GM19023 (cell line): ENCODE data around the gene GVQW3.

ENCODE experiments used
- ATAC-seq: cut with Tn5 transposase; IDR thresholded peaks from one replicate; pipeline ENCODE4 v1.9.1; 2021; ENCODE audit warnings: mild to moderate bottlenecking, moderate library complexity; ENCODE audit not compliant: unreplicated experiment

Gene GVQW3

DNA sequence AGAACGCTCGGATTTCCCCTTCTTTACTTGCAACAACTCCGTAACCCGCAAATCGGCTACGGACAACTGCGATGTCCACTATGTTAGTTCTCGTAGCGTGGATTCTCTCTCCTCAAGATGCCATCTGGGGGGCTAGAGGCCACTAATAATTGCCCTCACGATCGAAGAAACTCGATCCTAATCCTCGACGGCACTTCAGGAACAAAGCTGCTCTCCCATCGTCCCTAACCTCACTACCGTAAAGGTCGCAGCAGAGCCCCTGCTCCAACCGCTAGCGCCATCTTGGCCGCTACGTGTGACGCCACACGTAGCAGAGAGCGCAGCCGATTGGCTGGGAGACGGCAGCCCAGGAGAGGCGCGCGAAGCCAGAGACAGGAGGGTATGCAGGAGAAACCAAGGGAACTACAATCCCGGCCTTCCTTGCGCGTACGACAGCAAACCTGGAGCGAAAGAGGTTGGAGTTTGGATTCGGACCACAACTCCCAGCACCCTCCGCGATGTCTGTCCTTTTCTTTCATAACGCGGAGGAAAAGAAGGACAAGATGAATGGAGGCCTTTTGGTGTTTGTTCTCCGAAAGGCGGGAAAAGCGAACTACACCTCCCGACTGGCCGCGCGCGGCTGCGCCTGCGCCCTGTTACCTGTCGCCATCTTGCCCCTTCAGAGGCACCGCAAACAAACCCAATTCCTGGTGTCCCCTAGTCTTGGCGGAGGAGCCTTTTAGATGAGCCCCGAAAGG, 63.4 kb downstream of the GVQW3 start, which contains the start of gene EMSY:
Gene EMSY, plus strand, starts transcription at position 635 of the 737 bp plus-strand sequence. CDS start 1,921 bp downstream, outside the sequence.
- ATAC-seq: peak; percentile 96

DNA sequence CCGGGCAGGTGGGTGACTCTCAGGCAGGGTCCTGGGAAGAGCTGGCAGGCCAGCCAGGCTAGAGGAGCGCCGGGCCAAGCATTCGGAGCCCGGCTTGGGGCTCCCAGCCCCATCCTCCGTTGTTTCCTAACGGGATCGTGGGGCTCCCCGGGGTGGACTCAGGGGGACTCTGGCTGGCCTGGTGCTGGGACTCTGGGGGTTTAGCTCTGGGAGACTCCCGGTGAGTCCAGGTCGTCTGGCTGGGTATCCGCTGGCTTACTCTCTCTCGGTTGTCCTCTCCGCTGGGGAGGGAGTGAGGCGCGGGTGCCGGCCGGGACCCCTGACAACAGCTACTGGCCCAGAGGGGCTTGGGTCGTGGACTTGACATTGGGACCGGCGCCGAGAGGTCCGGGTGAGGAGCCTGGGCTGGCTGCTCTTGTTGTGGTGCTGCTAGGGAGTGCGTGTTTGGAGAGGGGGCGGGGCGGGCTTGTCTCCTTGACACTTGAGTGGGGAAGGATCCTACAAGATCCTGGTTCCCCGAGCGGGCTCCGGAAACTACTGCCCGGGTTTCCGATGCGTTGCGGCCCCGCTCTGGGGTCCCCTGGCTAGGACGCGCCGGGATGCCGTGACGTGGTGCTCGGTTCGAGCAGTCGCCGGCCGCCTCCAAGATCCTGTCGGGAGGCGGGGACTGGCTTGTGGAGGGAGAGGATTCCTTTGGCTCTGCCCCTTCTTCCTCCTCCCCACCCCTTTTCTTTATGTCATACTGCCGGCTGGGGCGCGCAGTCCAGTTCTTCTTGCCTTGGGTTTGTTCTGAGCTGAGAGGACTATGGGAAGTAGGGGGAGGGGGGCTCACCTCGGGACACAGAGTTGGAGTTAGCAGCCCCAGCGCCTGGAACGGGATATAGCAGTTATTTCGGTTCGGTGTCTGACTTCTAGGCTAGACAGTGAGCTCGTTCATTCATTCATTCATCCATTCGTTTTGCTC, 64.3 kb downstream of the GVQW3 start:
- peak; percentile 25 for ATAC-seq

DNA sequence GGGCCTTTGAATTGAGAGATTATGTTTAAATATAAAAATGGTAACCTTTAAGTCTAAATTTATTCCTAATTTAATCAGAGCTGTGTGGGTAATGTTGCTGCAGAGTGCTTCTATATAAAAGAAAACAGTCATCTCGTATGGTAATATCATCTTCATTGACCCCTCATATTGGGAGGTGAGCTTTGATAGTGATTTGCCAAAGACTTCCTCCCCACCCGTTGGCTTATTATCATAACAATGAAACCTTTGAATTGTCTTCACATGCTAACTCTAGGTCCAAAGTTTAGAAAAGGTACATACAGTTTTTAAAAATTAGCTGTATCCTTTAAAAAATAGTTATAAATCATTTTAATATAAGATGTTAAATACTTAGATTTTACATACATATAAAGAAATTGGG, 67.4 kb downstream of the GVQW3 start:
- ATAC-seq: no peak

DNA sequence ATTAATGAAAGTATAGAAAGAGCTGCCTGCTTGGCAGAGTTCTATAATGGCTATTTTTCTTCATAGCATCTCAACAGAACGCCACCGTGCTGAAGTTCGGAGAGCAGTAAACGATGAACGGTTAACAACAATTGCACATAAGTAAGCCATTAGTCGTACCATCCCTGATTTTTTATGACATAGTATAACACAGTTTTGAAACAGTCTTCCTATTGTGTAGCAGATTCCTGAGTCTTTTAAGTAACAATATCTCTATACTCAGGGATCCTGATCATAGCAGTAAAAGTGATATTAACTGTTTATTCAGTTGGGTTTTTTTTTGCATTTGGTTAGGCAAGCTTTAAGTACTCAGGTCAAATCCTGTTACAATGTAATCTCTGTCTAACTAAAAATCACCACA, 72.1 kb downstream of the GVQW3 start:
- ATAC-seq: no peak

DNA sequence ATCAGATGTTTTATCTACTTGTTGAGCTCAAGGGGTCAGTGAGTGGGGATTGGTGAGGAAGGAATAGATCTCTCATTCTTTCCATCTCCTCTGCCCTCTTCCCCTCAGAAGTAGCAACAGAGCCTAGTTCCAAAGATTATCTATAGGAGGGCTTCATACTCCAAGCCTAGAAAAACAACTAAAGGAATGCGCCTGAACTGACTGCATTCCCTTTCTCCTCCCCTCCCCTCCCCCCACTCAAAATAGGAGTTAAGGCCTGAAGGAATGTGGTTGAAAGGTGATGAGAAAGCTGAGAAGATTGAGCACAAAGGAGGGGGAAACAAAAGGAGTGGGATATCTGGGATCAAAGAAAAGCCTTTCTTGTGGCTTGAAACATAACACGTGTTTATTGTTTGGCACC, 74.2 kb downstream of the GVQW3 start:
- ATAC-seq: no peak

DNA sequence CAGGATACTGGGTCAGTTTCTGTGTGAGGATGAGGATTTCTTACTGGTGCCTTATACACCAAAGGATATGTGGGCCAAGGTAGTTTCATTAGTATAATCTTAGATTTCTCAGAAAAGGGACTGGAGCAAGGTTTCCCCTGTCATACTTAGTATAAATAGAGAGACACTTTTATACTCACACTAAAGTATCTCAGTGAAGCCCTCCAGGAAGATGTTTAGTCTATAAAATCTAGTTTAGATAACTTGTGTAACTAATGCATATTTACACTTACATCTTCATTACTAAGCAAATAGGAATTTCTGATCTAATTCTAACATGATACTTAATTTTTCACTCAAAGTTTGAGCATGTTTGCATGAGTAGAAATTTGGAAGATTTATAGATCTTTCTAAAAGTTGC, 74.8 kb downstream of the GVQW3 start:
- no peak for ATAC-seq

DNA sequence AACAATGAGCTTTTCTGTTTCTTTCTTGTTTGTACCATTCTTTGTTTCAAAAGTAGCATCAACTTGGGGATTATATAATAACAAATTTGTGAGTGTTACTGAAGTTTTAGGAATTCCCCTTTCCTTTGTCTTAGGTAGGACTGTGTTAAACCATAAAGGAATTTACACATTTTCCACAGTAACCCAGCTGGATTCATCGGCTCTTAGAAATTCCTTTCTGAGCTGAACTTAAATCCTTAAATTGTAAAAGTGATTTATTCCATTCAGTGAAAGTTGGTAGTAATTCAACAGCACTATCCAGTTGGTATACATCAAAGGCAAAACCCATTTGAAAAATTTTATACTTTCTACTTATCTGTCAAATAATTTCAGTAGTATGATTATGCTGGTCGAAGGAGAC, 75.4 kb downstream of the GVQW3 start:
- ATAC-seq: no peak
